BE2C (cell line): ENCODE results near the gene ANXA3.

Experiments
- DNase-seq: peaks from one replicate; pipeline ENCODE4 v3.0.0-alpha.2; 2020
- H3K27me3 ChIP-seq: fragments of 250-450 bp; sonication (Bioruptor Pico); 2 replicates; pipeline ENCODE4 v1.5.1; 2020; ENCODE audit warnings: mild to moderate bottlenecking
- H3K36me3 ChIP-seq: fragments of 250-450 bp; sonication (Bioruptor Pico); 2 replicates; pipeline ENCODE4 v1.5.1; 2020; ENCODE audit warnings: mild to moderate bottlenecking
- H3K4me1 ChIP-seq: fragments of 250-450 bp; sonication (Bioruptor Pico); 2 replicates; pipeline ENCODE4 v1.5.1; 2020
- H3K4me3 ChIP-seq: 2 replicates; pipeline ENCODE4 v1.5.1; 2011; ENCODE audit warnings: low read depth, low read length
- H3K9me3 ChIP-seq: fragments of 250-450 bp; sonication (Bioruptor Pico); 2 replicates; pipeline ENCODE4 v1.5.1; 2020
- TF ChIP-seq, protein P1 (sequence below): IDR thresholded peaks from 2 replicates; pipeline ENCODE4 v1.5.1; 2012; ENCODE audit warnings: mild to moderate bottlenecking, low read depth, low read length

Gene ANXA3

DNA sequence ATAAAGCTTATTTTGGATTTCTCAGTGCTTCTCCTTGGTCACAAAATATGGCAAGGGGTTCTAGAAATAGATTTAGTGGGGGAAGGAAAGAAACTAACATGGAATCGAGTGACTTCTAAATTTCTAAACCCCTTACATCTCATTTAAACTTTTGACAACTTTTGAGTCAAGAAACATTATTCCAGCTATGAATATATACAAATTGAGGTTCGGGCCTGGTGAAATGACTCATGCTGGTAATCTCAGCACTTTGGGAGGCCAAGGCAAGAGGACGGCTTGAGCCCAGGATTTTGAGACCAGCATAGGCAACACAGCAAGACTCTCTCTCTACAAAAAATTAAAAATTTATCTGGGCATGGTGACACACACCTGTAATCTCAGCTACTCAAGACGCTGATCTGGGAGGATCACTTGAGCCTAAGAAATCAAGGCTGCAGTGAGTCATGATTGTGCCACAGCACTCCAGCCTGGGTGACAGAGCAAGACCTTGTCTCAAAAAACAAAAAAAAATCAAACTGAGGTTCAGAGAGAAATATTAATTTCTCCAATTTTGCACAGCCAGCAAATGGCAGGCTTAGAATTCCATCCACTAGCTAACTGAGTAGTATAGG lies 99.8 kb downstream of the ANXA3 start:
- H3K27me3 ChIP-seq, result no peaks in the 10 kb centered on the region
- DNase-seq, result no peak
- peaks cover 5% of the 10 kb centered on the region; the same call in 1 of the 2 replicates for H3K4me1 ChIP-seq
- no peaks in the 10 kb centered on the region for H3K36me3 ChIP-seq
- no peaks in the 10 kb centered on the region for H3K9me3 ChIP-seq
- H3K4me3 ChIP-seq, result no peak overlapping the region
- TF ChIP-seq, protein P1, sequence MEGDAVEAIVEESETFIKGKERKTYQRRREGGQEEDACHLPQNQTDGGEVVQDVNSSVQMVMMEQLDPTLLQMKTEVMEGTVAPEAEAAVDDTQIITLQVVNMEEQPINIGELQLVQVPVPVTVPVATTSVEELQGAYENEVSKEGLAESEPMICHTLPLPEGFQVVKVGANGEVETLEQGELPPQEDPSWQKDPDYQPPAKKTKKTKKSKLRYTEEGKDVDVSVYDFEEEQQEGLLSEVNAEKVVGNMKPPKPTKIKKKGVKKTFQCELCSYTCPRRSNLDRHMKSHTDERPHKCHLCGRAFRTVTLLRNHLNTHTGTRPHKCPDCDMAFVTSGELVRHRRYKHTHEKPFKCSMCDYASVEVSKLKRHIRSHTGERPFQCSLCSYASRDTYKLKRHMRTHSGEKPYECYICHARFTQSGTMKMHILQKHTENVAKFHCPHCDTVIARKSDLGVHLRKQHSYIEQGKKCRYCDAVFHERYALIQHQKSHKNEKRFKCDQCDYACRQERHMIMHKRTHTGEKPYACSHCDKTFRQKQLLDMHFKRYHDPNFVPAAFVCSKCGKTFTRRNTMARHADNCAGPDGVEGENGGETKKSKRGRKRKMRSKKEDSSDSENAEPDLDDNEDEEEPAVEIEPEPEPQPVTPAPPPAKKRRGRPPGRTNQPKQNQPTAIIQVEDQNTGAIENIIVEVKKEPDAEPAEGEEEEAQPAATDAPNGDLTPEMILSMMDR, result no peak

DNA sequence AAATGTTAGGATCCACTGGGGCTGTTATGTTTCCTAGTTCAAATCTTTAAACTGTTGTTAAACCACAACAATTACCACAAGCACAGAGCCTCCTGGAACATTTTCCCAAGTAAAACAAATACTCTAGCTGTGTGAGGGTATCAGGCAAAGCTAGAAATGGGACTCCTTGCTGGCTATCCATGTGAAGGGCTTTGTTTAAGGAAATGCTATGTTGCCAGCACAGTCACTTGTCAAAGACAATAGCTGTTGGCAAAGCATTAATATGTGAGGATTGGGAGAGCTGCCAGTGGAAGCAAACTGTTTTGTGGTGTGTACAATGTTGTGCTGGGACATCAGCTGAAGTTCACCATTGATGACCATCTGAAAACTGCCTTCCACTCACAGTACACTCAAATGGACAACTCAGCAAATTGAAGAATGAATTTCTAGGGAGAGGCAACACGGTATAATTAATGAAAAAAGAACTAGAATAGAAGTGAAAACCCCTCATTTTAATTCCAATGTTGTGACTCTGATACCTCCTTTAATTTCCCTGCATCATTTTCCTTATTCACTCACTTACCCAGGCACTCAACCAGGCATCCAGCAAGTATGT lies 100.8 kb downstream of the ANXA3 start:
- Histone ChIP-seq H3K4me1 (peaks cover 4% of the 10 kb centered on the region; the same call in 1 of the 2 replicates), H3K36me3 (no peaks in the 10 kb centered on the region), H3K9me3 (no peaks in the 10 kb centered on the region), H3K4me3 (no peak overlapping the region), H3K27me3 (no peaks in the 10 kb centered on the region)
- TF ChIP-seq, protein P1, result no peak
- no peak for DNase-seq

DNA sequence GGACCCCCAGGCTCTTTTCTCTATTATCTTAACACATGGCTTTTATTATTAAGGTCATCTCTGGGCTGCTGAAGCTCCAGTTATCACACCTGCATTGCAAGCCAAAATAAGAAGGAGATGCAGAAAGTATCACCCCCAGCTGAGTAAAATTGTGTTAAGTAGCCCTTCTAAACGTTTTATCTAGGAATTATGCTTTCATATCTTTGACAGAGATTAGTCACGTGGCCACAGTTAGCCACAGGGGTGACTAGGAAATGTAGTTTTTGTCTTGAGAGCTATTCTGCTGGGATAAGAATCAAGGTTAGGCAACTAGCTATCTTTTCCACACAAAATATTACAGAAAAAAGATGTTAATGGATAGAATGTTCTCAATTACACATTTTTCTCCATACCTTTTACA lies 102.1 kb downstream of the ANXA3 start:
- H3K27me3 ChIP-seq, result no peaks in the 10 kb centered on the region
- no peak for DNase-seq
- H3K36me3 ChIP-seq, result no peaks in the 10 kb centered on the region
- TF ChIP-seq, protein P1, result no peak
- H3K4me3 ChIP-seq, result peak overlapping the region; percentile 38
- H3K9me3 ChIP-seq, result no peaks in the 10 kb centered on the region
- peaks cover 4% of the 10 kb centered on the region; the same call in 1 of the 2 replicates for H3K4me1 ChIP-seq

DNA sequence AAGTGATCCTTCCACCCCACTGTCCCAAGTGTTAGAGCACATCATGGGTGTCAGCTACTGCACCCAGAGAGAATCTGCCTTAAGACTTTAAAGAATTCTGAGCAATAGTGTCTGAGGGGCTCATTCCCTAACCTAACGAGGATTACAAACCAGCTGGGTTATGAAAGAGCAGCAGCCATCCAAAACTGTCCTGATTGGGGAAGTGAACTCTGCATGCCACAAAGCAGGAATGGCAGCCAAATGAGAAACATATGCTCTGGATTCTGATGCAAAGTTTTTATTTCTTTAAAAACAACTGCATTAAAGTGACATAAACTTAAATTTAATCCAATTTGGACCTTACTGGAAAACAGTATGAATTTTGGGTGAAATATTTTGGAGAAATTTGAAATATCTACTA lies 103.2 kb downstream of the ANXA3 start:
- H3K4me3 ChIP-seq, result no peak overlapping the region
- no peaks in the 10 kb centered on the region for H3K27me3 ChIP-seq
- peaks cover 4% of the 10 kb centered on the region; the same call in 1 of the 2 replicates for H3K4me1 ChIP-seq
- H3K9me3 ChIP-seq, result no peaks in the 10 kb centered on the region
- no peaks in the 10 kb centered on the region for H3K36me3 ChIP-seq
- TF ChIP-seq, protein P1, result no peak
- DNase-seq, result no peak

DNA sequence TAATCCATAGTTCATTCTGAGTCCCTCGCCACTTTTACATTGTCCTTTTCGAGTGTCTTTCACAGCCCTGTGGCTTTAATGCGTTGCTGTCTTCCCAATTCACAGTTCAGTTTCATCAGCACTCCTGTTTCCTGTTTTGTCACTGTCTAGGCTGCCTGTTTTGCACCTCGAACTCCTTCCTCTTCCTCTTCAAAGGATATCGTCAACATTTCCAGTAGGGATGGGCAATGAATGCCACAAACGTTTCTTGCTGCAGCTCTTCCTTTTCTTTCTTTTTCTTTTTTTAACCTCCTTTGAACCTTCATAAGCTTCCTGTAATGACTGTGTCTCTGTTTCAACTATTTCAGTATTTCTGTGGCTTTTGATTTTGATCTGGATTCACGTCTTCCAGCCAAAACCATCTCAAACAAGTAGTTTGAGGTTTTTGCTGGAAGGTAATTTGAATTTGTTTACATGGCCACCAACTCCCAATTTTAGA lies 105.4 kb downstream of the ANXA3 start:
- no peaks in the 10 kb centered on the region for H3K9me3 ChIP-seq
- H3K4me1 ChIP-seq, result peaks cover 4% of the 10 kb centered on the region; the same call in 1 of the 2 replicates
- H3K4me3 ChIP-seq, result no peak overlapping the region
- DNase-seq, result no peak
- H3K36me3 ChIP-seq, result no peaks in the 10 kb centered on the region
- TF ChIP-seq, protein P1, result no peak
- no peaks in the 10 kb centered on the region for H3K27me3 ChIP-seq

DNA sequence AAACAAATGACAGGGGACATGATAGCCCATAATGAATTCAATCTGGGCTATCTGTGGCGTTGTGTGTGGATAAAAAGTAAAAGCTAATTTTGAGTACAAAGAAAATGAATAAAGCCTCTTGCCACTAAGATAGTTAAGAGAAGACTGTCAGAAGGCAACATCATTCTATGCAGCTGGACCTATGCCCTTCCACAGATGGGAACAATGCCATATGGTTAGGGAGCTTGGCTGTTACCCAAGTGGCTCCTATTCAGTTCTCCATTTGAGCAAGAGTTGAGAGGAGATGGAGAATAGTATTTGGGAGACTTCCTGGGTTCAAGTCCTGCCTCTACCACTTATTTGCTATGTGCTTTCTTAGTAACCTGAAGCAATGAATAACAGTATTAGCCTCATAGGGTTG lies 107.7 kb downstream of the ANXA3 start:
- Histone ChIP-seq H3K27me3 (no peaks in the 10 kb centered on the region), H3K9me3 (no peaks in the 10 kb centered on the region), H3K4me3 (no peak overlapping the region), H3K4me1 (no peaks in the 10 kb centered on the region), H3K36me3 (no peaks in the 10 kb centered on the region)
- no peak for DNase-seq
- TF ChIP-seq, protein P1, result no peak
